IPS-18c (cell line): ENCODE measurements around the gene VMO1.
A peak's percentile ranks its signal among the peaks of the same experiment; 100 is the strongest.

ENCODE experiments used
- H3K4me3 ChIP-seq: 2 replicates; pipeline ENCODE4 v1.7.0; 2013; ENCODE audit warnings: low read depth, mild to moderate bottlenecking, low read length, moderate library complexity; ENCODE audit not compliant: insufficient read depth
- H3K9me3 ChIP-seq: one replicate; pipeline ENCODE4 v1.6.1; 2013; ENCODE audit warnings: mild to moderate bottlenecking, low read length, moderate library complexity; ENCODE audit not compliant: control insufficient read depth, insufficient read depth

Gene VMO1

GRCh38 chr17:4777969-4778760 lies 8.0 kb downstream of the VMO1 start:
- H3K9me3 ChIP-seq: no peaks in the 10 kb centered on the region
- no peak overlapping the region for H3K4me3 ChIP-seq

GRCh38 chr17:4772235-4772613 lies 13.9 kb downstream of the VMO1 start:
- Histone ChIP-seq H3K9me3 (no peaks in the 10 kb centered on the region), H3K4me3 (no peak overlapping the region)

GRCh38 chr17:4771519-4772234 lies 14.5 kb downstream of the VMO1 start, which contains the start of gene TM4SF5:
Gene TM4SF5, plus strand, starts transcription at chr17:4771886. Its CDS starts 37 bp downstream, at chr17:4771923.
- no peak within 1 kb of the TSS for H3K4me3 ChIP-seq
- H3K9me3 ChIP-seq: no peaks in the 10 kb centered on the region

- Histone ChIP-seq H3K4me3 (no peak overlapping the region), H3K9me3 (no peaks in the 10 kb centered on the region)
These were observed 16.5 kb downstream of the VMO1 start for GRCh38 chr17:4769628-4770027.

- no peak overlapping the region for H3K4me3 ChIP-seq
- H3K9me3 ChIP-seq: no peaks in the 10 kb centered on the region
These were observed 17.9 kb downstream of the VMO1 start for GRCh38 chr17:4768298-4768697.

GRCh38 chr17:4766723-4767122 lies 19.4 kb downstream of the VMO1 start:
- H3K9me3 ChIP-seq: no peaks in the 10 kb centered on the region
- no peak overlapping the region for H3K4me3 ChIP-seq

- Histone ChIP-seq H3K9me3 (no peaks in the 10 kb centered on the region), H3K4me3 (no peak overlapping the region)
These were observed 20.0 kb downstream of the VMO1 start for GRCh38 chr17:4766201-4766600.

GRCh38 chr17:4764595-4764994 lies 21.6 kb downstream of the VMO1 start:
- H3K4me3 ChIP-seq: no peak overlapping the region
- H3K9me3 ChIP-seq: no peaks in the 10 kb centered on the region

GRCh38 chr17:4759776-4760236 lies 26.4 kb downstream of the VMO1 start:
- no peaks in the 10 kb centered on the region for H3K9me3 ChIP-seq
- H3K4me3 ChIP-seq: no peak overlapping the region

GRCh38 chr17:4753392-4753791 lies 32.8 kb downstream of the VMO1 start:
- H3K4me3 ChIP-seq: no peak overlapping the region
- H3K9me3 ChIP-seq: no peaks in the 10 kb centered on the region

GRCh38 chr17:4751932-4752331 lies 34.2 kb downstream of the VMO1 start:
- no peaks in the 10 kb centered on the region for H3K9me3 ChIP-seq
- H3K4me3 ChIP-seq: no peak overlapping the region

GRCh38 chr17:4750606-4751005 lies 35.6 kb downstream of the VMO1 start:
- H3K4me3 ChIP-seq: no peak overlapping the region
- no peaks in the 10 kb centered on the region for H3K9me3 ChIP-seq

- Histone ChIP-seq H3K9me3 (no peaks in the 10 kb centered on the region), H3K4me3 (no peak overlapping the region)
These were observed 37.5 kb downstream of the VMO1 start for GRCh38 chr17:4748686-4749085.

GRCh38 chr17:4747847-4748246 lies 38.3 kb downstream of the VMO1 start:
- Histone ChIP-seq H3K4me3 (no peak overlapping the region), H3K9me3 (no peaks in the 10 kb centered on the region)

GRCh38 chr17:4744999-4745969 lies 40.9 kb downstream of the VMO1 start:
- Histone ChIP-seq H3K9me3 (no peaks in the 10 kb centered on the region), H3K4me3 (peak overlapping the region; percentile 56)

GRCh38 chr17:4743898-4744297 lies 42.3 kb downstream of the VMO1 start:
- Histone ChIP-seq H3K4me3 (no peak overlapping the region), H3K9me3 (peaks cover 2% of the 10 kb centered on the region)

GRCh38 chr17:4743216-4743615 lies 42.9 kb downstream of the VMO1 start:
- H3K9me3 ChIP-seq: peaks cover 2% of the 10 kb centered on the region
- H3K4me3 ChIP-seq: no peak overlapping the region
